LNCAP (cell line): ENCODE data around the gene ALKBH3.

Experiments
- CTCF ChIP-seq: fragments of 450-650 bp; IDR thresholded peaks from 2 replicates; pipeline ENCODE4 v1.5.1; 2017; ENCODE audit warnings: mild to moderate bottlenecking

The ALKBH3 gene

DNA sequence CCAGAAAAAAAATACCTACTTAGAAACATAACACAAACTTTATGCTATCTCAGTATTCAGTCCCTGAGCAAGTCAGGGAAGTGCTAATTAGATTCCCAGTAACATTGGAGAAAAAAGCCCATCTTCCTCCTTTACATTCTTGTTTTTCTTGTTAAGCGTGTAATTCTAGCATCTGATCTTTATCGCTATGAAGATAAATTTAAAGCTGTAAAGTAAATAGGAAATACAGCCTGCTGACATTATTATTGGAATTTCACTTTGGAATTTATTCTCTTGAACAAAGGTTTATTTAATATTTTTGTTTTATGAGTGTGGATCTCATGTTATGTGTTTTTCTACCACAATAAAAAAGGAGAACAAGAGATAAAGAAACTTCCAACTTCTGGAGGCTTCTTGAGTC, 13.9 kb downstream of the ALKBH3 start:
- TF ChIP-seq CTCF, result no peak

- TF ChIP-seq CTCF, result no peak
Observed at GRCh38 chr11:43895601-43896000, 15.0 kb downstream of the ALKBH3 start.

DNA sequence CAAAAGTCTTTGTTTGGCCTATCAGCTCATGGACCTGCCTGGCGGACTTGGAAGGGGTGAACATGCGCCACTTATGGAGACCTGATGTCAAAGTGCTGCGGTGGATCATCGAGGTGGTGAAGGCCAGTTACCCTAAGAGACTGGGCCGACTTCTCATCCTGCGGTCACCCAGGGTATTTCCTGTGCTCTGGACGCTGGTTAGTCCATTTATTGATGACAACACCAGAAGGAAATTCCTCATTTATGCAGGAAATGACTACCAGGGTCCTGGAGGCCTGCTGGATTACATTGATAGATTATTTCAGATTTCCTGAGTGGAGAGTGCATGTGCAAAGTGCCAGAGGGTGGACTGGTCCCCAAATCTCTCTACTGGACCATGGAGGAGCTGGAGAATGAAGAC, 17.9 kb downstream of the ALKBH3 start:
- no peak for TF ChIP-seq CTCF

DNA sequence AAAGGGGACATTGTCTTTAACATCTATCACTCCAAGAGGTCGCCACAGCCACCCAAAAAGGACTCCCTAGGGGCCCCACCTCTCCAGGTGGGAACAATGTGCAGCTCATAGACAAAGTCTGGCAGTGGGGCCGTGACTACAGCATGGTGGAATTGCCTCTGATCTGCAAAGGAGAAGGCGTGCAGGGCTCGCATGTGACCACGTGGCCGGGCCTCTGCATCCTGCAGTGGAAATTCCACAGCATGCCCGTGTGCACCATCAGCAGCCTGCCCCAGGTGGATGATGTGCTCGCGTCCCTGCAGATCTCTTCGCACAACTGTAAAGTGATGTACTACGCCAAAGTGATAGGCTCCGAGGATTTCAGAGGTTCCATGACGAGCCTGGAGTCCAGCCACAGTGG, 18.5 kb downstream of the ALKBH3 start:
- TF ChIP-seq CTCF, result no peak

DNA sequence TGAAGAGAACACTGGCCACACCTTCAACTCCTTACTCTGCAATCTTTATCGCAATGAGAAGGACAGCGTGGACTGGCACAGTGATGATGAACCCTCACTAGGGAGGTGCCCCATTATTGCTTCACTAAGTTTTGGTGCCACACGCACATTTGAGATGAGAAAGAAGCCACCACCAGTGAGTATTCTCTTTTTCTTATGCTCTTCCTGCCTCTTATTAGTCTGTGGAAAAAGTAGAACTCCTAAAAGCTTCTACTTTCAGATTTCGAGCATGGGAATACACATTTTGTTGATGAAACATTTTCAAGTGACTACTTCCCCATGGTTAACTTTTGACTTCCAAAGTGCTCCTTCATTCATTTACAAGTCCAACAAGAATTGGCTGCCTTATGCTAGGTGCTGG, 20.9 kb downstream of the ALKBH3 start:
- TF ChIP-seq CTCF, result no peak

GRCh38 chr11:43903078-43903477, 22.4 kb downstream of the ALKBH3 start:
- TF ChIP-seq CTCF, result no peak

- TF ChIP-seq CTCF, result no peak
Observed at GRCh38 chr11:43903969-43904368, 23.3 kb downstream of the ALKBH3 start.

GRCh38 chr11:43904742-43905535, 24.3 kb downstream of the ALKBH3 start:
- no peak for TF ChIP-seq CTCF
